NCI-H1436 (cell line): ENCODE results near the gene ST6GALNAC4.
"Not testable (repeated sequence)": the region's sequence is repeated elsewhere in the genome, so short reads cannot be mapped to it uniquely, and the experiment has no call there.

ENCODE experiments used
- DNase-seq: peaks from one replicate; lab custom pipeline; 2025; lab: John Stamatoyannopoulos, UW

ST6GALNAC4 gene

GRCh38 chr9:127885508-127886281 is 31.1 kb downstream of the ST6GALNAC4 start:
- no peak for DNase-seq

- DNase-seq: no peak
Measured at GRCh38 chr9:127884976-127885490, 31.8 kb downstream of the ST6GALNAC4 start.

GRCh38 chr9:127884427-127884911 is 32.4 kb downstream of the ST6GALNAC4 start:
- DNase-seq: peak; percentile 37

- no peak for DNase-seq
Measured at GRCh38 chr9:127883959-127884358, 32.9 kb downstream of the ST6GALNAC4 start.

- not testable (repeated sequence) for DNase-seq
Measured at GRCh38 chr9:127881715-127882114, 35.1 kb downstream of the ST6GALNAC4 start.

GRCh38 chr9:127880143-127880542 is 36.7 kb downstream of the ST6GALNAC4 start:
- DNase-seq: no peak

GRCh38 chr9:127878652-127879390 is 38.0 kb downstream of the ST6GALNAC4 start:
- DNase-seq: no peak

GRCh38 chr9:127878001-127878651 is 38.7 kb downstream of the ST6GALNAC4 start:
- DNase-seq: no peak

- DNase-seq: peak; percentile 40
Measured at GRCh38 chr9:127877566-127877998, 39.3 kb downstream of the ST6GALNAC4 start, which contains the start of gene AK1. TSS of gene AK1 (minus strand) at chr9:127877675. CDS start at chr9:127874617, 3,058 bp downstream.

GRCh38 chr9:127876764-127877562 is 39.9 kb downstream of the ST6GALNAC4 start:
- no peak for DNase-seq

GRCh38 chr9:127876026-127876763 is 40.6 kb downstream of the ST6GALNAC4 start:
- no peak for DNase-seq

- no peak for DNase-seq
Measured at GRCh38 chr9:127875306-127875966, 41.4 kb downstream of the ST6GALNAC4 start.

GRCh38 chr9:127874301-127875221 is 42.3 kb downstream of the ST6GALNAC4 start:
- no peak for DNase-seq

GRCh38 chr9:127873886-127874285 is 43.0 kb downstream of the ST6GALNAC4 start:
- DNase-seq: no peak

GRCh38 chr9:127873223-127873691 is 43.6 kb downstream of the ST6GALNAC4 start:
- DNase-seq: no peak

GRCh38 chr9:127872369-127873222 is 44.2 kb downstream of the ST6GALNAC4 start:
- no peak for DNase-seq

GRCh38 chr9:127871531-127871930 is 45.3 kb downstream of the ST6GALNAC4 start:
- no peak for DNase-seq

GRCh38 chr9:127870887-127871286 is 46.0 kb downstream of the ST6GALNAC4 start:
- no peak for DNase-seq
